OCI-LY3 (cell line): ENCODE results near the gene PIMREG.

Experiments used
- H2AFZ ChIP-seq: fragments of 200-600, 300-600 bp; shearing (Covaris generic); 2 replicates; pipeline ENCODE4 v1.6.0; 2014; ENCODE audit warnings: antibody characterized with exemption, low read depth, low read length
- H3K27ac ChIP-seq: fragments of 200-600, 300-600 bp; sonication (generic); 2 replicates; pipeline ENCODE4 v1.5.1; 2014; ENCODE audit warnings: mild to moderate bottlenecking, low read length, moderate library complexity, mixed read lengths
- H3K27me3 ChIP-seq: fragments of 200-600, 300-600 bp; sonication (generic); 2 replicates; pipeline ENCODE4 v1.6.1; 2014; ENCODE audit warnings: low read depth, low read length, mixed read lengths
- H3K36me3 ChIP-seq: fragments of 200-600, 300-600 bp; sonication (generic); replicated peaks from 2 replicates; pipeline ENCODE3; 2014; ENCODE audit warnings: low read depth, low read length, mixed read lengths
- H3K4me1 ChIP-seq: fragments of 300-600, 200-600 bp; sonication (generic); 2 replicates; pipeline ENCODE4 v1.6.1; 2014; ENCODE audit warnings: low read length, mixed read lengths
- H3K4me2 ChIP-seq: fragments of 200-600, 300-600 bp; sonication (generic); 2 replicates; pipeline ENCODE4 v1.6.1; 2014; ENCODE audit warnings: low read length, mixed read lengths
- H3K4me3 ChIP-seq: fragments of 300-600, 200-600 bp; sonication (generic); 2 replicates; pipeline ENCODE4 v1.5.1; 2014; ENCODE audit warnings: antibody characterized with exemption, mild to moderate bottlenecking, low read length, moderate library complexity
- H3K79me2 ChIP-seq: fragments of 300-600, 200-600 bp; shearing (Covaris generic); 2 replicates; pipeline ENCODE4 v1.6.1; 2014; ENCODE audit warnings: mild to moderate bottlenecking, low read length, mixed read lengths
- H3K9ac ChIP-seq: fragments of 300-600, 200-600 bp; shearing (Covaris generic); 2 replicates; pipeline ENCODE4 v1.6.0; 2014; ENCODE audit warnings: mild to moderate bottlenecking, low read length, moderate library complexity
- H3K9me3 ChIP-seq: fragments of 200-600, 300-600 bp; shearing (Covaris generic); 2 replicates; pipeline ENCODE4 v1.6.1; 2014; ENCODE audit warnings: low read length, mixed read lengths; ENCODE audit not compliant: insufficient read depth
- H4K20me1 ChIP-seq: fragments of 200-600, 300-600 bp; sonication (generic); 2 replicates; pipeline ENCODE4 v1.6.1; 2016; ENCODE audit warnings: low read length, mixed read lengths; ENCODE audit not compliant: insufficient read depth
- EZH2phosphoT487 ChIP-seq: fragments of 200-600 bp; shearing (Covaris generic); IDR thresholded peaks from 2 replicates; pipeline ENCODE4 v1.6.1; 2018; ENCODE audit warnings: antibody characterized with exemption, mixed run types, low read depth
- TF ChIP-seq, protein P1 (sequence below): fragments of 200-600, 300-600 bp; sonication (generic); IDR thresholded peaks from 2 replicates; pipeline ENCODE4 v1.5.1; 2014; ENCODE audit warnings: antibody characterized with exemption, low read length, low read depth

The PIMREG gene

DNA sequence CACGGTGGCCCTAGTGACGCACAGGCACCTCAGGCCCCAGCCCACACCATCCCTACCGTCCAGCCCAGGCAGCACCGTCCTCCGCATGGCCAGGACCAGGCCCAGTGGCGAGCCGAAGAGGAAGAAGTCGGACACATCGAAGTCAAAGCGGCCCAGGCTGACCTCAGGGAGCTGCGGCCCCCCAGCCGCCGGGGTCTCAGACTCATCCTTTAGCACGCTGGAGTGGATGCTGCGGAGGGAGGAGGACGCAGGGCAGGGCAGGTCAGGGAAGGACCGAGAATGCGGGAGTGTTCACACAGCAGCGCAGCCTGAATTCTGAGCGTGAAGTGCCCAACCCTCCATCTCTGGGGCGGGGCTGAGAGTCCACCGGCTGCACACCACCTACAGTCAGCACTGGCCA lies 30.1 kb downstream of the PIMREG start:
- Histone ChIP-seq H4K20me1 (no peaks in the 10 kb centered on the region), H3K4me3 (no peak overlapping the region), H3K4me1 (no peaks in the 10 kb centered on the region), H3K79me2 (no peaks in the 10 kb centered on the region), H3K4me2 (no peak overlapping the region), H3K9me3 (no peaks in the 10 kb centered on the region), H3K27ac (no peak overlapping the region), H3K36me3 (no peaks in the 10 kb centered on the region), H2AFZ (no peak overlapping the region), H3K9ac (no peak overlapping the region), H3K27me3 (no peaks in the 10 kb centered on the region)
- TF ChIP-seq, protein P1, sequence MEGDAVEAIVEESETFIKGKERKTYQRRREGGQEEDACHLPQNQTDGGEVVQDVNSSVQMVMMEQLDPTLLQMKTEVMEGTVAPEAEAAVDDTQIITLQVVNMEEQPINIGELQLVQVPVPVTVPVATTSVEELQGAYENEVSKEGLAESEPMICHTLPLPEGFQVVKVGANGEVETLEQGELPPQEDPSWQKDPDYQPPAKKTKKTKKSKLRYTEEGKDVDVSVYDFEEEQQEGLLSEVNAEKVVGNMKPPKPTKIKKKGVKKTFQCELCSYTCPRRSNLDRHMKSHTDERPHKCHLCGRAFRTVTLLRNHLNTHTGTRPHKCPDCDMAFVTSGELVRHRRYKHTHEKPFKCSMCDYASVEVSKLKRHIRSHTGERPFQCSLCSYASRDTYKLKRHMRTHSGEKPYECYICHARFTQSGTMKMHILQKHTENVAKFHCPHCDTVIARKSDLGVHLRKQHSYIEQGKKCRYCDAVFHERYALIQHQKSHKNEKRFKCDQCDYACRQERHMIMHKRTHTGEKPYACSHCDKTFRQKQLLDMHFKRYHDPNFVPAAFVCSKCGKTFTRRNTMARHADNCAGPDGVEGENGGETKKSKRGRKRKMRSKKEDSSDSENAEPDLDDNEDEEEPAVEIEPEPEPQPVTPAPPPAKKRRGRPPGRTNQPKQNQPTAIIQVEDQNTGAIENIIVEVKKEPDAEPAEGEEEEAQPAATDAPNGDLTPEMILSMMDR, result no peak

DNA sequence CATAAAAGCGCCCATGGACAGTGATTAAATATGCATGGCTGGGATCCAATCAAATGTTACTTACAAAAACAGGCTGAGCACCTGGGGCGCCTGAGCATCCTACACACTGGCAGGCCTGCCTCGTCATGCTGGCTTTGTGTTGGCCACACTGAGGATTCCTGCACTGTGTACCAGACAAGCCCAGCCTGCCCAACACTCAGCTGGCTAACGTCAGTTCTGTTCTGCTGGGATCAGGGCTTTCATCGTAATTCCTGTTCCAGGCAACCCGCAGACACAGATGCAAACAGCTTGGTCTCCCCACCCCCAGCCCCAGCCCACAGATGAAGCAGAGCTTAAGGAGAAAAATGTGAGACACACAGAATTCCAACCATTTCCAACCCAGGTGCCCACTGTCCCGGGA lies 30.7 kb downstream of the PIMREG start:
- no peaks in the 10 kb centered on the region for H3K4me1 ChIP-seq
- H4K20me1 ChIP-seq, result no peaks in the 10 kb centered on the region
- no peak for TF ChIP-seq EZH2phosphoT487
- TF ChIP-seq, protein P1, result no peak
- H3K27me3 ChIP-seq, result no peaks in the 10 kb centered on the region
- no peaks in the 10 kb centered on the region for H3K9me3 ChIP-seq
- no peak overlapping the region for H3K27ac ChIP-seq
- H3K36me3 ChIP-seq, result no peaks in the 10 kb centered on the region
- H2AFZ ChIP-seq, result no peak overlapping the region
- H3K79me2 ChIP-seq, result no peaks in the 10 kb centered on the region
- H3K9ac ChIP-seq, result no peak overlapping the region
- no peak overlapping the region for H3K4me3 ChIP-seq
- H3K4me2 ChIP-seq, result no peak overlapping the region

DNA sequence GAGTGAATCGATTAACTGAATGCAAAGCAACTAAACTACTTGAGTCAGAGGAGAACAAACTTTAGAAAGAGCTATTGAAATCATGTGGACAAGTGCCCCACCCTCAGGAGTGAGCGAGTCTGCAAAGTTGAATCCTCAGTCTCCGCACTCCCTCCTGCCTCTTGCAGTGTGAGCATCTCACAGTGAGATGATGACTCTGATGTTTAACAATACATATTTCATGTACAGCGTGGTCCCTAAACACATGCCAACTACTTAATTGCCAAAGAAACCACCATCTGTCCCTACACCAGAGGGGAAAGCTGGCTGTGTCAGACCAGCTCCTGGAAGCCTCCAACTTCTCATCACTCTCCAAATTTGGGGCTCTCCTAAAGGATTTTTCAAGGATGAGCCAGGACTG lies 31.2 kb downstream of the PIMREG start:
- H4K20me1 ChIP-seq, result no peaks in the 10 kb centered on the region
- no peak overlapping the region for H3K4me2 ChIP-seq
- no peak overlapping the region for H3K9ac ChIP-seq
- H3K27ac ChIP-seq, result no peak overlapping the region
- H2AFZ ChIP-seq, result no peak overlapping the region
- H3K27me3 ChIP-seq, result no peaks in the 10 kb centered on the region
- no peaks in the 10 kb centered on the region for H3K9me3 ChIP-seq
- H3K79me2 ChIP-seq, result no peaks in the 10 kb centered on the region
- H3K4me1 ChIP-seq, result no peaks in the 10 kb centered on the region
- no peak for TF ChIP-seq EZH2phosphoT487
- TF ChIP-seq, protein P1, result no peak
- H3K4me3 ChIP-seq, result no peak overlapping the region
- no peaks in the 10 kb centered on the region for H3K36me3 ChIP-seq

DNA sequence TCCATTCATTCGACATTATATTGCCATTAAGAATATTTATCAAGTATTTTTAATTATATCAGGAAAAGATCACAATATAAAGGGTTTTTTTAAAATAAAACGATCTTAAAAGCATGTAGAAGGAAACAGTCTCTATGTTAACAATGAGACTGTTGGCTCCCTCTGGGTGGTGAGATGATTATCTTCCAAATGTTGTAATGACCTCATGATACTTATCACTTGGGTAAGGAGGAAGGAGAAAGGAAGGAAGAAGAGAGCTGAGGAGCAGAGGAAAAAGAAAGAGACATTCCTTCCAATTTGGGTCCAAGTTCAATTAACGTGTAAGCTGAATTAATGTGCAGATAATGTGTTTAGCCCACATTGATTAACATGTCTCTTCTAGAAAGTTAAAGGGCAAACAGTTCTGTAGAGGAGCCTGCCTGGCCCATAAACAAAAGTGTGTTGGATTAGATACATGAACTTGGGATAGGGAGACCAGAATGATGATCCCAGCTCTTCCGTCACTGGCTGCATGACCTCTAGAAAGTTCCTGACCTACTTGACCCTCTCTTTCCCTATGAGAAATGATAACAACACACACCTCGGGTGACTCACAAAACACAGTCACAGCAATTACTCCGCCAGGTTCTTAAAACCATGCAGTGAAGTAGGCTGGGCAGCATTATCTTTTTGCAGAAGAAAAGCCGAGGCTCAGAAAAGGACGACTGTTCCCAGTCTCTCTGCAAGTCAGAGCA lies 32.0 kb downstream of the PIMREG start:
- Histone ChIP-seq H3K4me1 (no peaks in the 10 kb centered on the region), H3K79me2 (no peaks in the 10 kb centered on the region), H3K36me3 (no peaks in the 10 kb centered on the region), H3K4me3 (no peak overlapping the region), H2AFZ (no peak overlapping the region), H4K20me1 (no peaks in the 10 kb centered on the region), H3K27ac (no peak overlapping the region), H3K4me2 (no peak overlapping the region), H3K9ac (no peak overlapping the region), H3K27me3 (no peaks in the 10 kb centered on the region), H3K9me3 (no peaks in the 10 kb centered on the region)
- TF ChIP-seq, protein P1, result no peak
- no peak for TF ChIP-seq EZH2phosphoT487
